Prostate gland (tissue), 2 donors: ENCODE measurements around the gene ANKRD11. TPM values are rescaled to one million over a fixed set of nuclear protein-coding genes. Genes with fewer than 3 reads are reported as not detected.

Experiments used
- DNase-seq: peaks from one replicate; pipeline ENCODE4 v3.0.0-alpha.2; 2019; ENCODE audit warnings: low spot score
- H3K27ac ChIP-seq, 2 donors: fragments of 200-600 bp; sonication (generic); 2 replicates each; pipeline ENCODE4 v1.5.1; 2017 to 2019
- H3K27me3 ChIP-seq: fragments of 200-600 bp; sonication (generic); replicated peaks from 2 replicates; pipeline ENCODE4 v1.5.1; 2019; ENCODE audit not compliant: insufficient read depth
- H3K36me3 ChIP-seq, 2 donors: fragments of 200-600 bp; sonication (generic); 1 replicate in 1 of 2; 2 replicates in 1 of 2; pipeline versions ENCODE4 v1.5.1 to v1.8.1; 2017 to 2019
- H3K4me1 ChIP-seq: fragments of 200-600 bp; sonication (generic); replicated peaks from 2 replicates; pipeline ENCODE4 v1.5.1; 2019
- H3K4me3 ChIP-seq, 2 donors: fragments of 200-600 bp; sonication (generic); 2 replicates each; pipeline ENCODE4 v1.5.1; 2017 to 2019
- H3K9me3 ChIP-seq: fragments of 200-600 bp; sonication (generic); 2 replicates; pipeline ENCODE4 v1.5.1; 2017
- CTCF ChIP-seq, 4 experiments: fragments of 200-600 bp in 2 of 4; fragments of 450-650 bp in 2 of 4; sonication (generic) in 2 of 4; IDR thresholded peaks; 1 replicate in 3 of 4; 2 replicates in 1 of 4; pipeline ENCODE4 v1.5.1; 2016 to 2019; ENCODE audit warnings: antibody characterized with exemption in 4 of 4, mild to moderate bottlenecking in 2 of 4, moderate library complexity in 2 of 4
- POLR2A ChIP-seq: fragments of 450-650 bp; IDR thresholded peaks from one replicate; pipeline ENCODE4 v1.6.1; 2016; ENCODE audit warnings: antibody characterized with exemption, mild to moderate bottlenecking
- POLR2AphosphoS5 ChIP-seq: sonication (generic); formaldehyde crosslinking; IDR thresholded peaks from one replicate; pipeline ENCODE4 v1.6.1; 2017; ENCODE audit warnings: antibody characterized with exemption
- WGBS: methylation state at CpG from one replicate; pipeline ENCODE4 v1.1.5; 2018; 5-methylcytosine and 5-hydroxymethylcytosine counted together
- intact Hi-C: fragments of 100-400 bp; cut with DNase I; formaldehyde crosslinking; loops from one replicate; pipeline ENCODE4 v1.14.2; 2022
- total RNA-seq, 2 donors: library from RNA; depleted of rRNA; stranded (reverse); fragments of >200 nt; gene quantifications; one replicate each; pipeline ENCODE4 v1.1.0, GENCODE V29; 2016

ANKRD11 gene
- total RNA-seq, 2 donors from 2014 or later: 66.2 to 143 TPM

GRCh38 chr16:89355007-89355406 is 135.4 kb downstream of the ANKRD11 start:
- no peaks in the 10 kb centered on the region for H3K9me3 ChIP-seq
- H3K4me1 ChIP-seq: peaks cover 21% of the 10 kb centered on the region
- H3K27me3 ChIP-seq: no peaks in the 10 kb centered on the region
- intact Hi-C loops: no loop called here
- H3K27ac ChIP-seq: no peak overlapping the region
- TF ChIP-seq POLR2A (no peak), POLR2AphosphoS5 (no peak), CTCF (IDR thresholded peaks at IDR 0.05) (no peak)
- DNase-seq: no peak
- no peak overlapping the region for H3K4me3 ChIP-seq
- 92% methylated on average over 16 of the region's 16 CpGs for WGBS
- no peaks in the 10 kb centered on the region for H3K36me3 ChIP-seq

- Histone ChIP-seq H3K4me3 (no peak overlapping the region), H3K36me3 (no peaks in the 10 kb centered on the region), H3K4me1 (peaks cover 17% of the 10 kb centered on the region), H3K27me3 (no peaks in the 10 kb centered on the region), H3K9me3 (no peaks in the 10 kb centered on the region), H3K27ac (no peak overlapping the region)
- WGBS: 86% methylated on average over 6 of the region's 6 CpGs
- intact Hi-C loops: no loop called here
- TF ChIP-seq POLR2AphosphoS5: no peak
- TF ChIP-seq POLR2A: no peak
- no peak for DNase-seq
Measured at GRCh38 chr16:89354325-89354724, 136.0 kb downstream of the ANKRD11 start.

GRCh38 chr16:89352091-89352681 is 138.2 kb downstream of the ANKRD11 start:
- no peaks in the 10 kb centered on the region for H3K27me3 ChIP-seq
- H3K4me1 ChIP-seq: peaks cover 6% of the 10 kb centered on the region
- H3K4me3 ChIP-seq: no peak overlapping the region
- no peak overlapping the region for H3K27ac ChIP-seq
- TF ChIP-seq POLR2AphosphoS5 (no peak), POLR2A (no peak), CTCF (IDR thresholded peaks at IDR 0.05) (no peak)
- intact Hi-C loops: no loop called here
- no peaks in the 10 kb centered on the region for H3K9me3 ChIP-seq
- WGBS: 63% methylated on average over 13 of the region's 13 CpGs
- no peaks in the 10 kb centered on the region for H3K36me3 ChIP-seq
- DNase-seq: no peak

GRCh38 chr16:89351645-89352044 is 138.7 kb downstream of the ANKRD11 start:
- Histone ChIP-seq H3K36me3 (no peaks in the 10 kb centered on the region), H3K4me1 (peaks cover 6% of the 10 kb centered on the region), H3K4me3 (no peak overlapping the region), H3K9me3 (no peaks in the 10 kb centered on the region), H3K27me3 (no peaks in the 10 kb centered on the region), H3K27ac (no peak overlapping the region)
- TF ChIP-seq POLR2AphosphoS5 (no peak), POLR2A (no peak), CTCF (IDR thresholded peaks at IDR 0.05) (no peak)
- WGBS: 87% methylated on average over 12 of the region's 12 CpGs
- no peak for DNase-seq
- intact Hi-C loops: no loop called here

- H3K9me3 ChIP-seq: no peaks in the 10 kb centered on the region
- H3K4me3 ChIP-seq: no peak overlapping the region
- H3K4me1 ChIP-seq: peaks cover 6% of the 10 kb centered on the region
- H3K27me3 ChIP-seq: no peaks in the 10 kb centered on the region
- no peak for DNase-seq
- H3K36me3 ChIP-seq: no peaks in the 10 kb centered on the region
- TF ChIP-seq POLR2A (no peak), CTCF (IDR thresholded peaks at IDR 0.05) (no peak), POLR2AphosphoS5 (no peak)
- intact Hi-C loops: no loop called here
- no peak overlapping the region for H3K27ac ChIP-seq
- 90% methylated on average over 18 of the region's 18 CpGs for WGBS
Measured at GRCh38 chr16:89350701-89351380, 139.5 kb downstream of the ANKRD11 start.
